ENCODE data around the gene COG1. TPM values are rescaled to one million over a fixed set of nuclear protein-coding genes. Genes with fewer than 3 reads are reported as not detected.
A peak's percentile ranks its signal among the peaks of the same experiment; 100 is the strongest.

COG1 gene
- total RNA-seq, 3 donors from 2014 or later: 55.7 to 66.0 (median 57.9) TPM

DNA sequence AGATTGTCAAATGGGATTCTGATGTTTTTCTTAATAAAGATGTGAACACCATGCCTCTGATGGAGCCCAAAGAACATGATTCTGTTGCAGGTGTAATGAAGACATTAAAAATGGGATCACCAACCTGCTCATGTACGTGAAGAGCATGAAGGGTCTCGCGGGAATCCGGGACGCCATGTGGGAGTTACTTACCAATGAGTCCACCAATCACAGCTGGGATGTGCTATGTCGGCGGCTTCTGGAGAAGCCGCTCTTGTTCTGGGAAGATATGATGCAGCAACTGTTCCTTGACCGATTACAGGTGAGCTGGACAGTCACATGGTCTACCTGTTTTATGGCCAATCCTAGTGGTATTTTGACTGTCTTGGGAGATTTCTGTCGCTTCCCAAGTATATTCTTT, 7.6 kb downstream of the COG1 start:
- Histone ChIP-seq H3K36me3 (ENCODE audit: low read depth) (peaks cover 34% of the 10 kb centered on the region), H3K4me1 (ENCODE audit: low read depth) (peaks cover 23% of the 10 kb centered on the region), H3K9me3 (no peaks in the 10 kb centered on the region), H3K4me3 (no peak overlapping the region)
- intact Hi-C loops (cut with DNase I, micrococcal nuclease): no loop called here
- DNase-seq (no peak), ATAC-seq (no peak)
- TF ChIP-seq CTCF (IDR thresholded peaks at IDR 0.05): no peak

DNA sequence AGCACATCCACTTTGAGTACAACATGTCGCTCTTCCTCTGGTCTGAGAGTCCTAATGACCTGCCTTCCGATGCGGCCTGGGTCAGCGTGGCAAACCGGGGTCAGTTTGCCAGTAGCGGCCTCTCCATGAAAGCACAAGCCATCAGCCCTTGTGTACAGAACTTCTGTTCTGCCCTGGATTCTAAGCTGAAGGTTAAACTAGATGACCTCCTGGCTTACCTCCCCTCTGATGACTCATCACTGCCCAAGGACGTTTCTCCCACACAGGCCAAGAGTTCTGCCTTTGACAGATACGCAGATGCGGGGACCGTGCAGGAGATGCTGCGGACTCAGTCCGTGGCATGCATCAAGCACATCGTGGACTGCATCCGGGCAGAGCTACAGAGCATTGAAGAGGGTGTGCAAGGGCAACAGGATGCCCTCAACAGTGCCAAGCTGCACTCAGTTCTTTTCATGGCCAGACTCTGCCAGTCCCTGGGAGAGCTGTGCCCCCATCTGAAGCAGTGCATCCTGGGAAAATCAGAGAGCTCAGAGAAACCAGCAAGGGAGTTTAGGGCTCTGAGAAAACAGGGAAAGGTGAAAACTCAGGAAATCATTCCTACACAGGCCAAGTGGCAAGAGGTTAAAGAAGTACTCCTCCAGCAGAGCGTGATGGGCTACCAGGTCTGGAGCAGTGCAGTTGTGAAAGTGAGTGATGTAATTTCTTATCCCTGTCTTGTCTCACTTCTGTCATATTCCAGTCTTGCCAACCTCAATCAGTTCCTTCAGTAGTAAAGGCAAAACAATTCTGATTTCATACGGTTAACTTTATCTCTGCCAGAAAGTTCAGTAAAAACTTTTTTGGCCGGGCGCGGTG, 8.6 kb downstream of the COG1 start:
- intact Hi-C loops (cut with DNase I, micrococcal nuclease): no loop called here
- Histone ChIP-seq H3K9me3 (no peaks in the 10 kb centered on the region), H3K36me3 (ENCODE audit: low read depth) (peaks cover 34% of the 10 kb centered on the region), H3K4me3 (no peak overlapping the region), H3K4me1 (ENCODE audit: low read depth) (peaks cover 17% of the 10 kb centered on the region)
- ATAC-seq: no peak
- DNase-seq: no peak
- TF ChIP-seq CTCF (IDR thresholded peaks at IDR 0.05): no peak

GRCh38 chr17:73203135-73203787, 10.4 kb downstream of the COG1 start:
- intact Hi-C loops (cut with DNase I, micrococcal nuclease): no loop called here
- Histone ChIP-seq H3K4me3 (no peak overlapping the region), H3K4me1 (ENCODE audit: low read depth) (peaks cover 17% of the 10 kb centered on the region), H3K36me3 (ENCODE audit: low read depth) (peaks cover 33% of the 10 kb centered on the region), H3K9me3 (no peaks in the 10 kb centered on the region)
- DNase-seq (peak in 1 of 3 donors; percentile 81), ATAC-seq (peak; percentile 95)
- no peak for TF ChIP-seq CTCF (IDR thresholded peaks at IDR 0.05)

GRCh38 chr17:73203788-73204479, 11.1 kb downstream of the COG1 start:
- no peak overlapping the region for H3K4me3 ChIP-seq
- peaks cover 17% of the 10 kb centered on the region for H3K4me1 ChIP-seq (ENCODE audit: low read depth)
- H3K36me3 ChIP-seq (ENCODE audit: low read depth): peaks cover 27% of the 10 kb centered on the region
- DNase-seq: no peak
- ATAC-seq: peak; percentile 3
- intact Hi-C loops (cut with DNase I, micrococcal nuclease): no loop called here
- H3K9me3 ChIP-seq: no peaks in the 10 kb centered on the region
- no peak for TF ChIP-seq CTCF (IDR thresholded peaks at IDR 0.05)

DNA sequence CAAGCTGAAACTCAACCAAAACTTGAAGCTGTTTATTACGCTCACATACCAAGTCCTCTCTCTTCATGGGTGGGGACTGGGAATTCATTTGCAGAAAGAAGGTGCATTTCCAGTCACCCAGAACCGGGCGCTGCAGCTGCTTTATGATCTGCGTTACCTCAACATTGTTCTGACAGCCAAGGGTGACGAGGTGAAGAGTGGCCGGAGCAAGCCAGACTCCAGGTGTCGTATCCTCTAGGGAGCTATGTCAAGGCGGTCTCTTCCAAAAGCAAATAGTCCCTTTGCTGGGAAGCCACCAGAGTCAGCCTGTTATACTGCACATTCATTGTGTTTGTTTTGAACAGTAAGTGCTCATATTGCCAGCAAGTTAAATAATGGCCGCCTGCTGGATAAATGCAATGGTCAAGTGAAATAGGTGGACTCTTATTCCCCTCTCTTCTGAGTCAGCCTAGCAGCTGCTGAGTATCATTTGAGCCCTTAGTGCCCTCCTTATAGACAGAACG, 12.7 kb downstream of the COG1 start:
- H3K36me3 ChIP-seq (ENCODE audit: low read depth): peaks cover 14% of the 10 kb centered on the region
- no peaks in the 10 kb centered on the region for H3K9me3 ChIP-seq
- peaks cover 17% of the 10 kb centered on the region for H3K4me1 ChIP-seq (ENCODE audit: low read depth)
- intact Hi-C loops (cut with DNase I, micrococcal nuclease): no loop called here
- no peak for TF ChIP-seq CTCF (IDR thresholded peaks at IDR 0.05)
- H3K4me3 ChIP-seq: no peak overlapping the region
- DNase-seq (no peak), ATAC-seq (no peak)

Measured in mucosa of descending colon (tissue), 3 donors.